Posterior vena cava (tissue), 2 donors: ENCODE results near the gene MCOLN2. TPM values are rescaled to one million over a fixed set of nuclear protein-coding genes. Genes with fewer than 3 reads are reported as not detected.

ENCODE experiments used
- total RNA-seq, 2 donors: library from RNA; stranded (reverse); fragmentation: NEBNext Ultra II Directional; extraction: Animal tissue kit (Norgen Biotek cat#: 25700); gene quantifications; one replicate each; pipeline ENCODE4 v1.2.1, GENCODE V29; 2021
- donor health status: DM: yes; HTN: yes; CAD: no.
- donor health status: DM: yes; HTN: yes; CAD: no.

Gene MCOLN2
- total RNA-seq, 2 donors from 2014 or later = 0.32 to 0.71 TPM

Other genes starting within 250 kb of the MCOLN2 start
- not detected for gene LPAR3, start 103.9 kb downstream of the MCOLN2 start, total RNA-seq
- gene MCOLN3, start 51.4 kb upstream of the MCOLN2 start, total RNA-seq = under 1 TPM; 0.38 to 0.46 TPM
- 10 to 100 TPM in 1 of 2 donors, 1 to 10 TPM in 1; 7.3 to 11.0 TPM for gene SYDE2, start 203.9 kb upstream of the MCOLN2 start, total RNA-seq